Measurements from ENCODE around the gene PRKRIP1. TPM values are rescaled to one million over a fixed set of nuclear protein-coding genes. Genes with fewer than 3 reads are reported as not detected.

Gene PRKRIP1
- total RNA-seq, 1 experiment from 2014 or later: 38.8 TPM

DNA sequence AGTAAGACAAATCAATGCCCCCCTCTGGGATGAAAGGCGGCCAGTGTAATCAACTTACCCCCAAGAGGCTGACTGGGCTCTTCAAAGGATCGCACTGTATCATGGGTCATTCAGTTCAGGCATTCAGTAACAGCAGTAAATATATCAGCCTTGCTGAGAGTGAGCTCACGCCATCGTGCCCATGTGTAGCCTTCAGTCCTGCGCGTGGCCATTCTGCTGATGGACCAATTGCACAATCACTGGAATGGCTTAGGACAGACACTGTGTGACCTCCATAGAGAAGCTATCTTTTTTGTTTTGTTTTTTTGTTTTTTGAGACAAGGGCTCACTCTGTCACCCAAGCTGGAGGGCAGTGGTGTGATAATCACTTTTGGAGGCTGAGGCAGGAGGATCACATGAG is 9.1 kb upstream of the PRKRIP1 start:
- Mint-ChIP-seq H3K4me1 (peaks cover 0 to 3% of the 10 kb centered on the region in 2 experiments; a peak in 1 of 4 replicates), H3K9me3 (no peaks in the 10 kb centered on the region), H3K4me3 (no peak overlapping the region; a peak in 1 of 5 replicates), H3K27me3 (ENCODE audit: low read depth) (no peaks in the 10 kb centered on the region), H3K36me3 (ENCODE audit: insufficient read depth in 1 of 3, low read depth in 3 of 3) (peaks cover 11 to 41% (median 30%) of the 10 kb centered on the region in 3 experiments; a peak in 6 of 7 replicates), H3K27ac (peak overlapping the region in 2 of 3 experiments; percentile 16 to 68; a peak in 2 of 7 replicates)
- H2AK5ac ChIP-seq (ENCODE audit: insufficient read length, low read length): no peak overlapping the region
- no peaks in the 10 kb centered on the region for H3K27me3 ChIP-seq (ENCODE audit: insufficient read depth, low read length)
- no peak overlapping the region for H2BK15ac ChIP-seq (ENCODE audit: low read depth, low read length)
- no peak overlapping the region for H3K18ac ChIP-seq (ENCODE audit: insufficient read length, low read depth, low read length)
- no peaks in the 10 kb centered on the region for H3K79me1 ChIP-seq (ENCODE audit: insufficient read depth, low read depth, low read length, poor library complexity, severe bottlenecking)
- H3K56ac ChIP-seq (ENCODE audit: insufficient read length, low read depth, low read length): no peak overlapping the region
- no peak overlapping the region for H2BK120ac ChIP-seq (ENCODE audit: low read depth, low read length, poor library complexity, severe bottlenecking)
- no peaks in the 10 kb centered on the region for H4K20me1 ChIP-seq (ENCODE audit: control insufficient read depth, insufficient read depth, insufficient read length)
- no peak for DNase-seq
- no peak overlapping the region for H3K27ac ChIP-seq (ENCODE audit: insufficient read length, low read depth, low read length)
- TF ChIP-seq, protein P1, sequence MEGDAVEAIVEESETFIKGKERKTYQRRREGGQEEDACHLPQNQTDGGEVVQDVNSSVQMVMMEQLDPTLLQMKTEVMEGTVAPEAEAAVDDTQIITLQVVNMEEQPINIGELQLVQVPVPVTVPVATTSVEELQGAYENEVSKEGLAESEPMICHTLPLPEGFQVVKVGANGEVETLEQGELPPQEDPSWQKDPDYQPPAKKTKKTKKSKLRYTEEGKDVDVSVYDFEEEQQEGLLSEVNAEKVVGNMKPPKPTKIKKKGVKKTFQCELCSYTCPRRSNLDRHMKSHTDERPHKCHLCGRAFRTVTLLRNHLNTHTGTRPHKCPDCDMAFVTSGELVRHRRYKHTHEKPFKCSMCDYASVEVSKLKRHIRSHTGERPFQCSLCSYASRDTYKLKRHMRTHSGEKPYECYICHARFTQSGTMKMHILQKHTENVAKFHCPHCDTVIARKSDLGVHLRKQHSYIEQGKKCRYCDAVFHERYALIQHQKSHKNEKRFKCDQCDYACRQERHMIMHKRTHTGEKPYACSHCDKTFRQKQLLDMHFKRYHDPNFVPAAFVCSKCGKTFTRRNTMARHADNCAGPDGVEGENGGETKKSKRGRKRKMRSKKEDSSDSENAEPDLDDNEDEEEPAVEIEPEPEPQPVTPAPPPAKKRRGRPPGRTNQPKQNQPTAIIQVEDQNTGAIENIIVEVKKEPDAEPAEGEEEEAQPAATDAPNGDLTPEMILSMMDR (conservative IDR thresholded peaks at IDR 0.05): no peak
- H3K4me2 ChIP-seq (ENCODE audit: insufficient read depth, insufficient read length, low read length): no peak overlapping the region
- H2BK12ac ChIP-seq (ENCODE audit: insufficient read length, low read depth, low read length): no peak overlapping the region
- H3K23me2 ChIP-seq (ENCODE audit: insufficient read length, low read depth, low read length, poor library complexity, severe bottlenecking): no peaks in the 10 kb centered on the region
- no peaks in the 10 kb centered on the region for H3K79me2 ChIP-seq (ENCODE audit: insufficient read depth, low read length)
- no peak overlapping the region for H3K4ac ChIP-seq (ENCODE audit: low read depth, low read length)
- H2BK20ac ChIP-seq (ENCODE audit: low read depth, low read length, poor library complexity, severe bottlenecking): no peak overlapping the region
- no peak overlapping the region for H3K23ac ChIP-seq (ENCODE audit: insufficient read length, low read depth, low read length)
- no peaks in the 10 kb centered on the region for H3K9me3 ChIP-seq (ENCODE audit: control insufficient read depth, low read depth, low read length)
- no peaks in the 10 kb centered on the region for H3K4me1 ChIP-seq (ENCODE audit: insufficient read depth, low read length)
- H3K14ac ChIP-seq (ENCODE audit: insufficient read depth, low read length): no peak overlapping the region
- H4K5ac ChIP-seq (ENCODE audit: insufficient read length, low read depth, low read length): no peak overlapping the region
- WGBS (ENCODE audit: extremely low coverage, insufficient read length, low lambda C conversion rate): no CpG with 5 or more reads among the region's 6 CpGs
- H3T11ph ChIP-seq (ENCODE audit: low read length): no peak overlapping the region
- H2AFZ ChIP-seq (ENCODE audit: low read length): no peak overlapping the region
- H4K91ac ChIP-seq (ENCODE audit: insufficient read length, low read depth, low read length): no peak overlapping the region
- no peak overlapping the region for H4K8ac ChIP-seq (replicated peaks; ENCODE audit: insufficient read length, low read depth, low read length)
- no peak overlapping the region for H2BK5ac ChIP-seq (ENCODE audit: insufficient read length, low read length)
- H3K9ac ChIP-seq (ENCODE audit: extremely low read depth, insufficient read length, low read length): no peak overlapping the region

Data from H9 (cell line).